ENCODE results near the gene NAB2.
"Not testable (repeated sequence)": the region's sequence is repeated elsewhere in the genome, so short reads cannot be mapped to it uniquely, and the experiment has no call there.

Gene NAB2, protein sequence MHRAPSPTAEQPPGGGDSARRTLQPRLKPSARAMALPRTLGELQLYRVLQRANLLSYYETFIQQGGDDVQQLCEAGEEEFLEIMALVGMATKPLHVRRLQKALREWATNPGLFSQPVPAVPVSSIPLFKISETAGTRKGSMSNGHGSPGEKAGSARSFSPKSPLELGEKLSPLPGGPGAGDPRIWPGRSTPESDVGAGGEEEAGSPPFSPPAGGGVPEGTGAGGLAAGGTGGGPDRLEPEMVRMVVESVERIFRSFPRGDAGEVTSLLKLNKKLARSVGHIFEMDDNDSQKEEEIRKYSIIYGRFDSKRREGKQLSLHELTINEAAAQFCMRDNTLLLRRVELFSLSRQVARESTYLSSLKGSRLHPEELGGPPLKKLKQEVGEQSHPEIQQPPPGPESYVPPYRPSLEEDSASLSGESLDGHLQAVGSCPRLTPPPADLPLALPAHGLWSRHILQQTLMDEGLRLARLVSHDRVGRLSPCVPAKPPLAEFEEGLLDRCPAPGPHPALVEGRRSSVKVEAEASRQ

GRCh38 chr12:57088354-57089270 is at the start of gene NAB2:
Gene NAB2 (plus strand): TSS chr12:57089114. CDS start chr12:57089272, 158 bp downstream.
- peak; percentile 95 for DNase-seq

GRCh38 chr12:57040211-57040610 is 48.7 kb upstream of the NAB2 start:
- no peak for DNase-seq

- no peak for DNase-seq
Measured at GRCh38 chr12:57040750-57041149, 48.2 kb upstream of the NAB2 start.

- no peak for DNase-seq
Measured at GRCh38 chr12:57042695-57043094, 46.2 kb upstream of the NAB2 start.

- DNase-seq: no peak
Measured at GRCh38 chr12:57044468-57044867, 44.4 kb upstream of the NAB2 start.

- DNase-seq: no peak
Measured at GRCh38 chr12:57044889-57045288, 44.0 kb upstream of the NAB2 start.

GRCh38 chr12:57046086-57046791 is 42.7 kb upstream of the NAB2 start:
- no peak for DNase-seq

GRCh38 chr12:57046947-57047890 is 41.7 kb upstream of the NAB2 start:
- DNase-seq: peak; percentile 41

GRCh38 chr12:57047981-57048380 is 40.9 kb upstream of the NAB2 start:
- no peak for DNase-seq

GRCh38 chr12:57048423-57049118 is 40.3 kb upstream of the NAB2 start:
- no peak for DNase-seq

- DNase-seq: no peak
Measured at GRCh38 chr12:57049119-57049446, 39.8 kb upstream of the NAB2 start.

DNA sequence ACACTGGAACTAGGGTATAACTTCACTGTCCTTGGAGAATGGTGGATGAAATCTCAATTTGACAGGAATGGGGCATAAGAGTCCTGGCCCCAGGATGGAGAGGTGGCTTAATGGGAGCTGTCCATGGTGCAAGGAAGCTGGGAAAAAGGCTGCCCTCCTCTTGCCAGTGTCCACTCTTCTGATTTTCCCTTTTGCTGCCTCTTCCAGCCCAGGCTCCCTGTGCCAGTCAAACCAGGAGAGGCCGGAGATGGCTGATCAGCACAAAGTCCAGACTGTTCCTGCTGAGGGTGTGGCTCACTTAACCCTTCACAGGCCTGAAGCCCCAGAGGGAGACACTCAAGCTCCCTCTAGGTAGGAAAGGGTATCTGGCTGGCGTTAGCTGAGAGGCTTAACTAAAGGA is 39.0 kb upstream of the NAB2 start, which contains the start of gene MYO1A:
Gene MYO1A, minus strand, starts transcription at position 240 of the 400 bp plus-strand sequence. CDS start 1,806 bp downstream, outside the sequence.
- no peak for DNase-seq

- DNase-seq: no peak
Measured at GRCh38 chr12:57051011-57051410, 37.9 kb upstream of the NAB2 start.

DNA sequence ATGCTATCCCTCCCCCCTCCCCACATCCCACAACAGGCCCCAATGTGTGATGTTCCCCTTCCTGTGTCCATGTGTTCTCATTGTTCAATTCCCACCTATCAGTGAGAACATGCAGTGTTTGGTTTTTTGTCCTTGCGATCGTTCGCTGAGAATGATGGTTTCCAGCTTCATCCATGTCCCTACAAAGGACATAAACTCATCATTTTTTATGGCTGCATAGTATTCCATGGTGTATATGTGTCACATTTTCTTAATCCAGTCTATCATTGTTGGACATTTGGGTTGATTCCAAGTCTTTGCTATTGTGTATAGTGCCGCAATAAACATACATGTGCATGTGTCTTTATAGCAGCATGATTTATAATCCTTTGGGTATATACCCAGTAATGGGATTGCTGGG is 35.8 kb upstream of the NAB2 start:
- DNase-seq: not testable (repeated sequence)

DNA sequence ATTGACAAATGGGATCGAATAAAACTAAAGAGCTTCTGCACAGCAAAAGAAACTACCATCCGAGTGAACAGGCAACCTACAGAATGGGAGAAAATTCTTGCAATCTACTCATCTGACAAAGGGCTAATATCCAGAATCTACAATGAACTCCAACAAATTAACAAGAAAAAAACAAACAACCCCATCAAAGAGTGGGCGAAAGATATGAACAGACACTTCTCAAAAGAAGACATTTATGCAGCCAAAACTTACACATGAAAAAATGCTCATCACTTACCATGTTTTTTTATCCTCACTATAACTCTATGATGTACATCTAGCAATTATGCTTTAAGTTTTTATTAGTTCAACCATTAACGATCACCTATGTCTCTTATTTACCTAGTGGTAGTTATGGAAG is 35.0 kb upstream of the NAB2 start:
- not testable (repeated sequence) for DNase-seq

GRCh38 chr12:57055824-57056223 is 33.1 kb upstream of the NAB2 start:
- no peak for DNase-seq

DNA sequence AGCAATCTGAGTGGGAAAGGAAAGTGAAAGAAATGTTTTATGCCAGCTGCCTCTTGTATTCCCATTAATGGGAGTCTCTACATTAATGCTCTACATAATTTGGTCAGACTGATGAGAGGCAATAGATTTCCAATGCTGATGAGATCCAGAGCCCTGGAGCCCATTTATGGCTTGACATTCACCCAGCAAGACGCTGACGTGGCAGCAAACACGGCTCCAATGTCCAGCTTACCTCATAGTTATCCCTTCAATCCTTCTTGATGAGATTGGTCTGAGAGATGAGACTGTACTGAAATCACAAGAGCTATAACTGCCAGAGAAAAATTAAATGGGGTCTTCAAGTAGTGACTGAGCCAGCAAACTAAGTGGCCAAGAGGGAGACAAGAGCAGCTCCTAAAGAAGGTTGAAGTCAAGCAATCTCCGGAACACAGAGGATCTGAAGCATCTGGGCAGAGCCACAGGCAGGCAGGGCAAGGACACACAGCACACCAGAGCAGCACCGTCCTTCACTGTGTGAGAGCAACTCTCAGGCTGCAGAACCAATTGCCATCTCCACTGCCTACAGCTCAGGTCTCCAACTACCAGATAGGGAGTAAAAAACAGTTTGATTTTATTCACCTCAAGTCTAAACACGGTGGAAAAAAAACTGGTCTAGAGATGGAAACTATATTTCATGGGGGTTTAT is 31.7 kb upstream of the NAB2 start:
- DNase-seq: no peak

DNA sequence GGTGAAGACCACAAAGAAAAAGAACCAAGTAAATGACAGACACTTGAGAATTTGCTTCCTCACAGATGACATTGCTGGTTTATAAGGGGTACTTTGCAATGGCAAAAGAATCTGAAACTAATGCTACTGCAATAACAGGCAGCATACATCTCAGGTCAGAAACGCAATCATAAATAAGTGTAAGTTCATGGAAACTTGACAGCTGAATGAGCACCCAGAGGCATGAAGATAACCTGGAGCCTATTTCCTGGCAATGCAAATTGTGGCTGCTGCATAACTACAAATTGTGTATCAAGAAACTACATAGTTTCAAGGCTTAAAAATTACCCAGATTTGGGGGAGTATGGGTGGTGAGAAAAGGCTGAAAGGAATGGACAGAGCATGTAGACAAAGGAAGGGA is 30.5 kb upstream of the NAB2 start:
- DNase-seq: no peak

GRCh38 chr12:57063991-57064685 is 24.8 kb upstream of the NAB2 start:
- DNase-seq: peak; percentile 87

- no peak for DNase-seq
Measured at GRCh38 chr12:57066245-57066644, 22.7 kb upstream of the NAB2 start.
